HG03460 (cell line): Measurements from ENCODE around the gene PRM2.

Experiments used
- ATAC-seq: cut with Tn5 transposase; IDR thresholded peaks from one replicate; pipeline ENCODE4 v1.9.1; 2021; ENCODE audit not compliant: unreplicated experiment

PRM2 gene, protein sequence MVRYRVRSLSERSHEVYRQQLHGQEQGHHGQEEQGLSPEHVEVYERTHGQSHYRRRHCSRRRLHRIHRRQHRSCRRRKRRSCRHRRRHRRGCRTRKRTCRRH

DNA sequence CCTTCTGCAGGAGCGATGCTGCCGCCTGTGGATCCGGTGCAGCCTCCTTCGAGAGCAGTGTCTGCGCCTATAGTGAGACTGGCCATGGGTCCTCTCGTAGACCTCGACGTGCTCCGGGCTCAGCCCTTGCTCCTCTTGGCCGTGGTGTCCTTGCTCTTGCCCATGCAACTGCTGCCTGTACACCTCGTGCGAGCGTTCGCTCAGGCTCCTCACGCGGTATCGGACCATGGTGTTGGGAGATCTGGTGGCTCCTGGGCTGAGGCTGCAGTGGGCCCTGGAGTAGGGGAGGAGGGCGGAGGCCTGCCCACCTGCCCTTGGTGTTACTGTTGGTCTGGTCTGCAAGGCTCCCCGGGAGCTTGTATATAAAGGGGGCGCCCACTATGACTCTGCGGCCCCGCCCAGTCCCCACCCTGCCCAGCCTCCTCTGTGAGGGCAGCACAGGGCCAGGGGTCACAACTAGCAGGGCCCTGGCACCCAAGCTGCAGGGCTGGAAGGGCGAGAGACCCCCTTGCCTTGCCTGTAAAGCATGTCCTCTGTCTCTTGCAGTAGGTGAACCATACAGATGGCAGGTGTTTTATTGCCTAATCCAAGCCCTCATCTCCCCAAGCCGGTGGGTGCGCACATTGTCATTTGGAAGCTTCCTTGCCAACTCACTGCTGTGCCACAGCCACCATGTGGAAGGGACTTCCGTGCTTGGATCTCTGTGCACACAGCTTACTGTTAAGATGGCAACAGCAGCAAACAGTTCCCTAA, at the start of gene PRM2:
TSS of gene PRM2 (minus strand) at position 338 of the 753 bp plus-strand sequence. CDS start at position 228, 110 bp downstream.
- ATAC-seq: no peak

DNA sequence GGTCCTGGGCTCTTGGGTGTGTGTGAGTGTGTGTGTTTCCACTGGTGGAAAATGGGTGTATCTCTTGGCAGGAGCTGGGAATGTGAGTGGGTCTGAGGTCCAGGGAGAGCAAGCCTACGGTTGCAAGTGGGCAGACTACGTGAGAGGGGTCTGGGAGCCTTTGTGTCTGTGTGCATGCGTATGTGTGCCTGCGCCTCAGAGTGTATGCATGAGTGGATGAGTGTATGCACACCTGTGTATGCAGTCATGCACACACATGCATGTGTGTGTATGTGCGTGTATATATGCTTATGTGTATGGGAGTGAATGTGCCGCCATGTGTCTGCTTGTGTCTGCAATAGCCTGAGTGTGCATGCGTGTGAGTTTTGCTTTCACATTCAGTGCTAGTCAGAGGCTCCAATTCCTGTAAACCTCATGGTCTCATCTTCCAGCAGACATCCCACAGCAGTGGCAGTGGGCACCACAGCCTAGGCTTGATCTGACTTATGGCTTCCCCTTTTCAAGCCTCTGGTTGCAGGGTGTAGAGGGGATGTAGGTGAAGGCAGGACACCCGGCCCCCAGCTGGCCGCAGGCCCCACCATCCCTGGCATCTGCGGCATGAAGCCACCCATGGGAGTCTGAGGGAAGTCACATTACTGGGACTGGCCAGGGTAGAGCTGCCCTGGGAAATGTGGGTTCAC, 49.3 kb upstream of the PRM2 start:
- no peak for ATAC-seq

DNA sequence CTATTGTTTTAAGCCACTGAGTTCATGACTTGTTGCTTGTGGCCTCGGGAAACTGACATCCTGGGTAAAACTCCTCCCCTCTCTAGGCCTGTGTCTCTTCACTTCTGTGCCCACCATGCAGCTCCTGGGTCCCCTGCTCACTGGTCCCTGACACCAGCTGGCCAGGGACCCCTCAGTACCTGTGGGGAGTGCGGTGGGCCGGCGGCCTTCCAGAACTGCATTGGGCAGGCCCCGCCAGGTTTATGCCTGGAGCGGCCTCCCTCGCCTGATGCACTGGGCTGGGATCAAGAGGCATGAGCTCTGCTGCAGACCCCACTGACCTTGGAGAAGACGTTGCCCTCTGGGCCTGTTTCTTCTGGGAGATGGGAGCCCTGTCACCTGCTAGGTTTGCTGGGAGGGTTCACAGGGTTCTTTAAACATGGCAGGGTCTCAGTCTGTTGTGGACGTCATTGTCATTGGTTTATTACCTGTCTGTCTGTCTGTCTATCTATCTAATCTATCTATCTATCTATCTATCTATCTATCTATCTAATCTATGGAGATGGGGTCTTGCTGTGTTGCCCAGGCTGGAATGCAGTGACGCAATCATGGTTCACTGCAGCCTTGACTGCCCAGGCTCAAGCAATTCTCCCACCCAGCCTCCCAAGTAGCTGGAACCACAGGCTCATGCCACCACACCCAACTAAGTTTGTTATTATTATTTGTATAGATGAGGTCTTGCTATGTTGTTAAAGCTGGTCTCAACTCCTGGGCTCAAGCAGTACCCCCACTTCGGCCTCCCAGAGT, 47.5 kb upstream of the PRM2 start:
- no peak for ATAC-seq

DNA sequence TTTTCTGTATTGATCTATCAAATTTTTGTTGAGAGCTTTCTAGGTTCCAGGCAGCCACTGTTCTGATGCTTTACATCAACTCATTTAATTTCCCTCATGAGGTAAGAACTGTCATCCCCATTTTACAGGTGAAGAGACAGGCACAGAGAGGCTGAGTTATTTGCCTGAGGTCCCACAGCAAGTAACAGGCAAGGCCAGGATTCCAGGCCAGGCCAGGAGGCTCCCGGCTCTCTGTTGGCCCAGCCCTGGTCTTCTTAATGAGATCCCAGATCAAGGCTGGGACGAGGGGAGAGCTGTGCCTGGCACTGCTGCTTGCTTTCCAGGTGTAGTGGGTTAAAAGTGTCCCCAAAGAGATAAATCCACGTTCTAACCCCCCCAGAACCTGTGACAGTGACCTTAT, 46.5 kb upstream of the PRM2 start:
- no peak for ATAC-seq

DNA sequence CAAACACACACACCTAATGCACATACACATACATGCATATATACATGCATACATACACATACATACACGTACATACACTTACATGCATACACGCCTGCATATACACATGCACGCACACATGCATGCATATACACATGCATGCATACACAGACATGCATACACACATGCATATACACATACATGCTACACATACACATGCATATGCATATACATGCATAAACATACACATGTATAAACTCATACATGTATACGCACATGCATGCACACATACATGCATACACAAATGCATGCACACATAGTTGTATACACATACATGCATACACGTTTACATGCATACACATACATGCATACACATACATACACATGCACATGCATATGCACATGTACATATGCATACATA, 45.4 kb upstream of the PRM2 start:
- no peak for ATAC-seq

DNA sequence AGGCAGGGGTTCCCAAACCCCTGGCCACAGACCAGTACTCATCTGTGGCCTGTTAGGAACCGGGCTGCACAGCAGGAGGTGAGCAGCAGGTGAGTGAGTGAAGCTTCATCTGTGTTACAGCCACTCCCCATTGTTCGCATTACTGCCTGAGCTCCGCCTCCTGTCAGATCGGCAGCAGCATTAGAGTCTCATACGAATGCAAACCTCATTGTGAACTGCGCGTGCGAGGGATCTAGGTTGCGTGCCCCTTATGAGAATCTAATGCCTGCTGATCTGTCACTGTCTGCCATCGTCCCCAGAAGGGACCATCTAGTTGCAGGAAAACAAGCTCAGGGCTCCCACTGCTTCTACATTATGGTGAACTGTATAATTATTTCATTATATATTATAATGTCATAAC, 43.9 kb upstream of the PRM2 start:
- ATAC-seq: no peak

DNA sequence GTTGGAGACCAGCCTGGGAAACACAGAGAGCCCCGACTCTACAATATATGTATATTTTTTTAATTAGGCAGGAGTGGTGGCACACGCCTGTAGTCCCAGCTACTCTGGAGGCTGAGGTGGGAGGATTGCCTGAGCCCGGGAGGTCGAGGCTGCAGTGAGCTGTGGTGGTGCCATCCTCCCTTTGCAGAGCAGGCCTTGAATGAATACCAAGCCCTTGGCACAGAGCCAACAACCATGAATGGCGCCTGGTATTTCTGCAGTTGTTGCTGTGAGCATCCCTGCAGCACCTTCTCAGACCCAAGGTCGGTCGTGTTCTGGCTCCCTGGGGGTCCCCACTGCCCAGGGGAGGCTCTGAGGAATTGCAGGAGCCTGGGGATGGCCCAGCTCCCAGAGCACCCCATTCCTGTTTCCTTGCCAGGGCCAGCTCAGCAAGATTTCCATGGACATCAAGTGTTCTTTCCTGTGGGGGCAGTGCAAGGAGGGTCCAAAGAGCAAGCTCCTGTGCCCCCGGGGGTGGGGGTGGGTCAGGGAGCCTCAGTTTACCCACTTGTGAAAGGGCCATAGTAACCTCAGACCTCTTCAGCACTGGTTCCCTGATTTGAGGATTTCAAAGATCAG, 43.4 kb upstream of the PRM2 start:
- ATAC-seq: no peak

DNA sequence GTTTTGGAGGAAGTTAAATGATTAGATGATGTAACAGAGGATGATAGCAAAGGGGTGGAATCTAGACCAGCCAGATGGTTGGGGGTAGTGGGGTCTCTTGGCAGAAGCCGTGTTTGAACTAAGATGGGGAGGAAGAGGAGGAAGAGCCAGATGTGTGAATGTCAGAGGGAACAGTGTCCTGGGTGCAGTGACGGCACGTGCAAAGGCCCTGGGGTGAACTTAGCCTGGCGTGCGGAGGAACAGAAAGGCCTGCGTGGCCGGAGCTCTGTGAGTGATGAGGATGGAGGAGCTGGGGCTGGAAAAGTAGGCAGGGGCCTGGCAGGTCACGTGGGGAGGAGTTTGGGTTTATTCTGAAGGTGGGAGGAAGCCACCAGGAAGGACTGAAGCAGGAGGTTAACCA, 42.5 kb upstream of the PRM2 start:
- no peak for ATAC-seq

DNA sequence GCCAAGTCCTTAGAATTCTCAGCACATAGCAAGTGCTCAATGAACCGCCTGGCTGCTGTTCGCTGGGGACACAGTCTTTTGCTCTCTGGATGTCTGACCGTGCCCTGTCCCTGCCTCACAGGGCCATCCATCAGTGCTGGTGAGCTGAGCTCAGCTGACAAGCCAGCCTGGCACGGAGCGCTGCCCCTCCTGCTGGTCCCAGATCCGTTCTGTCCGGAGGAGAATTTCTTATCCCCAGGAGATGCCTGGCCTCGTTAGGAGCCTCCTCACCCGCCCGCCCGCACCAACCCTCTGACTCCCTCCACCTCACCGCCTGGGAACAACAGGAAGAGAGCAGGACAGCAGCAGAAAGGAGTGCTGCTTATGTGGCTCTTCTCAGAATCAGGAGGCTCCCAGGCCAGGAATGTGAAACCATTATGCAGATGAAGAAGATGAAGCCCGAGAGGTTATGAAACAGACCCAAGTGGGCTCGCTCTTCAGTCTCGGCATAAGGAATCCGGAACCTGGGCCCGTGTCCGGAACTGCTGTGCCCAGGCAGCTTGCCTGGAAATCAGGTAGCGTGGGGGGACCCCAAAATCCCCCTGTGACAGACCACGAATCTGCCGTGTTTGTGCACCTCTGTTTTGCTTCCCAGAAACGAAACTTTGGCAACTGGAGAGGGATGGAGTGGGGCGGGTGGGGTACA, 40.2 kb upstream of the PRM2 start:
- ATAC-seq: no peak

DNA sequence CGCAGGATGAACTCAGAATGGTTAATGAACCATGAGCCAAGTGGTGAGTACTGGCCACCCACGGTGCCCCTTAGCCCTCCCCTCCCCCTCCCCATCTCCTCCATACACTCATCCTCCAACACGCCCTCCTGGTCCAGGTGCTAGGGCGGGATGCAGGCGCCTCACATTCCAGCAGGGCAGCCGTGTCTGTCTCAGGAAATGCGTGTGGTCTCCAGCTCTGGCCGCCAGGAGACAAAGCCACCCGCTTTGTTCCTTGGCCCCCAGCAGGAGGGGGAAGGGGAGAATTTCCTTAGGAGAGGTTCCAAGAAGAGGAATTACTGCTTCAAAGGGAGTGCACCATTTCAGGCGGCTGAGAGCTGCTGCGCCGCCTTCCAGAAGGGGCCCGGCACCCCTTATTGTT, 39.2 kb upstream of the PRM2 start:
- ATAC-seq: no peak

DNA sequence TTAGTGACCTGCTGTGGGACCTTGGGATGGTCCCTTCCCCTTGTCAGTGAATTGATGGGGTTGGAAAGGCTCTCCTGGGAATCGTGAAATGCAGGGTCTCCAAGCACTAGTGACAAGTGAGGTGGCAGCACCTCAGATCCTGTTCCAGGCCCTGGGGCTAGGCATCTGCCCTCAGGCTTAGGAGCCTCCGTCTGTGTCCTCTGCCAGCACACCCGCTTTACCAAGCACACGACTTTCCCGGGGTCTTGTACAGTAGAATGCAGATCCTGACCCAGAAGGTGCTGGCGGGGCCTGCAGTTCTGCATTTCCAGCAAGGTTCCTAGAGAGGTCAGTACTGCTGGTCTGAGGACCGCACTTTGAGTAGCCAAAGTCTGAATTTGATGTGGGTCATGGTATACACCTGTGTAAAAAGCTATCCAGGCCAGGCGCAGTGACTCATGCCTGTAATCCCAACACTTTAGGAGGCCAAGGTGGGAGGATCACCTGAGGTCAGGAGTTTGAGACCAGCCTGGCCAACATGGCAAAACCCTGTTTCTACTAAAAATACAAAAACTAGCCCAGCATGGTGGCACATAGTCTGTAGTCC, 38.1 kb upstream of the PRM2 start:
- ATAC-seq: no peak

DNA sequence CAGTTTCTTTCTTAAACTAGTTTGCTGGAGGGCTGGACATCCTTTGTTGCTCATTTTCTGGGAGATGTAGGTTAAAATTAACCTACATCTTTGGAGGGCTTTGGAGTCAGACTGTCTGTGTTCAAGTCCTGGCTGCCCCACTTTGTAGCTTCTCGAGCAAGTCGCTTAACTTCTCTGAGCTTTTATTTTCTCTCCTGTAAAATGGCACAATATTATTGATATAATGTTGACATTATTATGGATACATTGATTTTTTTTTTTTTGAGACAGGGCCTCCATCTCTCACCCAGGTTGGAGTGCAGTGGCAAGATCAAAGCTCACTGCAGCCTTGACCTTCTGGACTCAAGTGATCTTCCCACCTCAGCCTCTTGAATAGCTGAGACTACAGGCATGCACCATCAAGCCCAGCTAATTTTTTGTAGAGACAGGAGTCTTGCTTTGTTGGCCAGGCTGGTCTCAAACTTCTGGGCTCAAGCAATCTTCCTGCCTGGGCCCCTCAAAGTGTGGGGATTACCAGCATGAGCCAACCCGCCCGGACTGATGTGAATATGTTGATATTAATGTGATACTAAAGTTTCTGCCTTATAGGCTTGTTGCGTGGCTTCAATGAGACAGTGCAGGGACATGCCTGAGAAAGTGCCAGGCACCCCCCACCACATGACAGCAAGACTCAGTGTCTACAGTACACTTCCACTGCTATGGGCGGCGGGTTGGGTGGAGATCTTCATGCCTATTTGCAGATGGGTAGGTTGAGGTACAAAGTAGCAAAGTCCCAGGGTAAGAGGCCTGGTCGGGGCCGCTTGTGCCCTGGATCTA, 37.4 kb upstream of the PRM2 start:
- no peak for ATAC-seq

DNA sequence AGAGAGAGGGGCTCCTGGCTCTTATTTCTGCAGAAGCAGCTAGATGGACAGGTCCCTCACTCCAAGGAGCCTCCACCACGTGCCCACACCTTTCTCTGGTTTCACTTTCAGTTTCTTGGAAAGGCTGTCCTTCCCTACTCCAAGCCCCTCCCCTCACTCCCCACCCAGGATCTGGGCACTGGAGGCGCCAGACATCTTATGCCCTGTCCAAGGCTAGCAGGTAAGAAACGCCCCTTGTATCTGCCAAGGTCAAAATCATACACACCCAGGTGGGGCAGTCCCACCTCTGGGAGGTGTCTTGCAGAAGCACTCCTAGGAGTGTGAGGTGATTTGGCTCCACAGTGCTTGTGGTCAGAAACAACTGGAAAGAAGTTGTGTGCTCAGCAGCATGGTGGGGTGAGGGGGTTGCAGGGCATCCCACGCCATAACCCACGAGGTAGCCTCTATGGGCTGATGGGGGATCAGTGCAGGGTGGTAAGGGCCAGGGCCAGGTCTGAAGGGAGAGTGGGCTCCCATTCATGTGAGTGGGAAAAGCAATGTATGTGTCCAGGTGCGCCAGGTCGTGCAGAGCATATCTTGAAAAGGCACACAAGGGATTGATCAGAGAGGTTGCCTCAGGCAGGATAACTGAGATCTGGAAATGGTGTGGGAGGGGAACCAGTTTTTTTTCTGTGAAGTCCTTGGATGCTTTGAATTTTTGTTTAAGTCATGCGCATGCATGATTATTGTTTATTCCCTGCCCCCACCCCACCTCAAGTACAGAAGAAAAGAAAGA, 36.6 kb upstream of the PRM2 start:
- ATAC-seq: no peak

DNA sequence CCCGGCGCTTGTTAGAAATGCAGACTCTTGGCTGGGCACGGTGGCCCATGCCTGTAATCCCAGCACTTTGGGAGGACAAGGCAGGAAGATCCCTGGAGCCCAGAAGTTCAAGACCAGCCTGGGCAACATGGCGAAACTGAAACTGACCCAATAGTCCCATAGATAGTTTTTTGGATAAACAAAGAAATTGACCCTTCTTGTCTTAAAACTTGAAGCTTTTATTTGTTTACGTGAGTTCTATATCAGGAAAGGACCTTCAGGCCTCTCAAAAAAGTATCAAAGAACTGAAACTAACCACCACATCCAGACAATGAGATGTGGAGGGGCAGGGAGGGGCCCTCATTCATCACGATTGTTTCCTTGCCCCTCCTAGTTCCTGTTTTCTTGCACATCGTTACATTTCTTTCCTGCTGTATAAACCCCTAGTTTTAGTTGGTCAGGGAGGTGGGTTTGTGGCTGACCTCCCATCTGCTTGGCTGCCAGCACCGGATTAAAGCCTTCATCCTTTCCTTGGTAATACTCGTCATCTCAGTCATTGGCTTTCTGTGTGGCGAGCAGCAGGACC, 34.8 kb upstream of the PRM2 start:
- ATAC-seq: peak; percentile 37

DNA sequence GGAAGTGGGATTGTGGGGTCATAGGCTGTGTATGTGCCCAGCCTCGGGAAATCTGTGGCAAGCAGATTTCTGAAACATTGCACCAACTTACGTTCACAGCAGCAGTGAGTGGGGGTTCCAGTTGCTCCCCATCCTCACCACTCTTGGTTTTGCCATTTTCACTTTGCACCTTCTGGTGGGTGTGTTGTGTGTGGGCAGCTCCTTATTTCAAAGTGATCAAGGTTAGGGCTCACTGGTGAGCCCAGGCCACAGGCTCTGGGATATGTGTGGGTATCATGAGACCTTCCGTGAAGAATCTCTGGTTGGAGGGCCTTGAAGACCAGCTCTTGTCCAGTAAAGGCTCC, 34.3 kb upstream of the PRM2 start:
- no peak for ATAC-seq

DNA sequence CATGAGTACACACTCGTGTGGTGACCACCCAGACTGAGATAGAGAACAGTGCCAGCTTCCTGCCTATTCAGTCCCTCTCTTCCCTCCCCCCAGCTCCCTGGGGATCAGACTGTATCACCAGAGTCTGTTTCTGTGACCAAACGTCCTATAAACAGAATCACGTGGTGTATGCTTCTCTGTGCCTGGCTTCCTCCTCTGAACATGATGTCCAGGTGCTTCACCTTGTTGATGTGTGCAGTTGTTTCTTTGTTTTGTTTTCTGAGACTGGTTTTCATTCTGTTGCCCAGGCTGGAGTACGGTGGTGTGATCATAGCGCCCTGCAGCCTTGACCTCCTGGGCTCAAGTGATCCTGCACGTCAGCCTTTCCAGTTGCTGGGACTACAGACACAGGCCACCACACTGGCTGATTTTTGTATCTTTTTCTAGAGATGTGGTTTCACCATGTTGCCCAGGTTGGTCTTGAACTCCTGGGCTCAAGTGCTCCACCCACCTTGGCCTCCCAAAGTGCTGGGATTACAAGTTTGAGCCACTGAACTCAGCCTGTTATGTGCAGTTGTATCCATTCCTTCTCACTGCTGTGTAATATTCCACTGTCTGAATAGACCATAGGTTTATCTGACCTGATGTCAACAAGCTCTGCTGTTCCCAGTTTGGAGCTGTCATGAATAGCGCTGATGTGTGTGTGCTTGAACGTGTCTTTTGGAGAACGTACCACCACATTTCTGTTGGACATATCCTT, 33.8 kb upstream of the PRM2 start:
- ATAC-seq: peak; percentile 48

DNA sequence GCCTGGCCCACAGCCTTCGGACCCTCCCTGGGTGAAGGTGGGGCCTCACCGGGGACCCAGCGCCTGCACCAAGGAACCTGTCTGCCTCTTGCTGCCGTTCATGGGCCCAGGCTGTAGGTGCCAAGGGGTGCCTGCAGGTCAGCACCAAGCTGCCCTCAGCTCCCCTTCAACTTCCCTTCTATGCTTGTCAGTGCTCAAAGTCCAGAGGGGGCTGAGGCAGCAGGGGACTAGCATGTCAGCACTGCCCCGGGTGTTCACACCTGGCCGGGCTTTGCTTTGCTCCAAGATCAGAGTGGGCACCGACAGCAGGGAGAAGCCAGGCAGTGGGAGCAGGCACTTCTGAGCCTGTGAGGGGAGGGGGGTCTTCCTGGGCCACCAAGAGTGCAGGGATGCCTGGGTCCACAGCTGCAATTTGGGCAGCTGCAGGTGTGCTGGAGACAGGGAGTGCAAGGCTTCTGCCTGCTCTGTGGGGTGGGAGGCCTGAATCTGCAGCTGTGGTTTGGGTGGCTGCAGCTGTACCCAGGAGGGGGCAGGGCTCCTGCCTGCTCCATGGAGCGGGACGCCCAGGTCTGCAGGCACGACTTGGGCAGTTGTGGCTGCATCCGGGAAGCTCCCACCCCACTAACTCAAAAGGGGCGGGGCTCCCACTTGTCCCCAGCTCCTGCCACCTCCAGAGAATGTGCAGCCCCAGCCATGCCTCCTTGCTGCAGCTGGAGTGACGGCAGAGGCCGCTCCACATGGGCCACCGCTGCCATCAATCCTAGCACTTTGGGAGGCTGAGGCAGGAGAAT, 32.4 kb upstream of the PRM2 start:
- ATAC-seq: peak; percentile 35
